Measurements from ENCODE around the gene CGRRF1. TPM values are rescaled to one million over a fixed set of nuclear protein-coding genes. Genes with fewer than 3 reads are reported as not detected.

CGRRF1 gene
- total and polyA plus RNA-seq, 7 donors, result 14.1 to 41.9 (median 21.6) TPM

DNA sequence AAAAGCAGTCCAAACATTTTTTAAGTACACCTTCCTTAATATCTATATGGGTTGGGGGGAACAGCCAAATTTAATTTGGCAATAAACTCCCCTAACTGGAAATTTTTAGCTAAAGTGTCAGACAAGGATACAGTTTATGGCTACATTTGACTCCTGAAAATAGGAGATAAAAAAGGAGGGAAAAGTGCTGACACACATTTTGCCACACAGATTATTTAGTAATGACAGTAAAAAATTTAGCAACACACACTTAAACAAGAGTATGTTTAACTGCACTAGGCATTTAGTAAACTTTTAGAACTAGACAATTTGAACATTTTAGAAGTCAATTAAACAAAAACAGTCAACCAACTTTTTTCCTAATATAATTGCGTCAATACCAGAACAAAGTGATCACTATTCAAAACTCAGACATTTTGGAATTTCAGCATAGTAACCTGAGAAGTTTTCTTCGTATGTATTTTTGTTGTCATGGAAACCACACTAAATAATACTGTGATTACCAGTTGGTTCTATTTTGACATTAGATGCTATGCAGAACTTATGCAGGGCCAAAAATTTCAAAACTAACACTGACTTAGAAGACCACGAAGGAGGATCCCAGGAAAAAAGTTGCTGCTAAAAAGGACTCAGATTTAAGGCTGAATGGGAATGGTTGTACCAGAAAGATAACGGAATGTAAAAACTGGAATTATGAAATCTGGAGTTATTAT lies 34.4 kb upstream of the CGRRF1 start:
- Histone ChIP-seq H3K27ac (no peak overlapping the region), H3K4me1 (peaks cover 7% of the 10 kb centered on the region), H3K4me3 (no peak overlapping the region), H3K9me3 (no peaks in the 10 kb centered on the region), H3K27me3 (ENCODE audit: insufficient read depth in 3 of 3, low read length in 2 of 3) (no peaks in the 10 kb centered on the region), H3K36me3 (ENCODE audit: insufficient read depth in 1 of 2, low read depth in 1 of 2) (peaks cover 0 to 73% of the 10 kb centered on the region in 2 donors)
- TF ChIP-seq, protein P1, sequence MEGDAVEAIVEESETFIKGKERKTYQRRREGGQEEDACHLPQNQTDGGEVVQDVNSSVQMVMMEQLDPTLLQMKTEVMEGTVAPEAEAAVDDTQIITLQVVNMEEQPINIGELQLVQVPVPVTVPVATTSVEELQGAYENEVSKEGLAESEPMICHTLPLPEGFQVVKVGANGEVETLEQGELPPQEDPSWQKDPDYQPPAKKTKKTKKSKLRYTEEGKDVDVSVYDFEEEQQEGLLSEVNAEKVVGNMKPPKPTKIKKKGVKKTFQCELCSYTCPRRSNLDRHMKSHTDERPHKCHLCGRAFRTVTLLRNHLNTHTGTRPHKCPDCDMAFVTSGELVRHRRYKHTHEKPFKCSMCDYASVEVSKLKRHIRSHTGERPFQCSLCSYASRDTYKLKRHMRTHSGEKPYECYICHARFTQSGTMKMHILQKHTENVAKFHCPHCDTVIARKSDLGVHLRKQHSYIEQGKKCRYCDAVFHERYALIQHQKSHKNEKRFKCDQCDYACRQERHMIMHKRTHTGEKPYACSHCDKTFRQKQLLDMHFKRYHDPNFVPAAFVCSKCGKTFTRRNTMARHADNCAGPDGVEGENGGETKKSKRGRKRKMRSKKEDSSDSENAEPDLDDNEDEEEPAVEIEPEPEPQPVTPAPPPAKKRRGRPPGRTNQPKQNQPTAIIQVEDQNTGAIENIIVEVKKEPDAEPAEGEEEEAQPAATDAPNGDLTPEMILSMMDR (IDR thresholded peaks at IDR 0.05), result no peak
- 60 to 67% (median 65%) methylated on average over 4 of the region's 4 CpGs for WGBS, 3 donors
- DNase-seq, result no peak
- ATAC-seq, result no peak
- intact Hi-C loops (cut with DNase I), result no loop called here

DNA sequence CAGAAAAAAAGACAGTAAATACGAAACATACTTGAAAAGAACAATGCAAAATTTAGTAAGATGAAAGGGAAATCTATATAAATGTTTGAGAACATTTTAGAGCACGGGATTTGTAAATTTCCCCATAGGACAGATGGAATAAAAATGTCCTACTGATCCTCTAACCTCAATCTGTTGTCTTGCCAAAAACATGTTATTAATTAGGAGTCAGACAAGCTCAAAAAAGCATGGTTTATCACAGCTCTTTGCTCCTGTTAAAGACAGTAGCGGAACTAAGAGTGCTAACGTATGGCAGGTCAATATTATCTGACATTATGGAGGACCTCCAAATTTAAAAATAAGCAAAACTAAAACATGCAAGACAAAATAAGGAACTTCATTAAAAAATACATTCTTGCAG lies 33.8 kb upstream of the CGRRF1 start:
- no peak for ATAC-seq
- no peak overlapping the region for H3K27ac ChIP-seq
- H3K4me3 ChIP-seq, result no peak overlapping the region
- intact Hi-C loops (cut with DNase I), result no loop called here
- H3K9me3 ChIP-seq, result no peaks in the 10 kb centered on the region
- no peaks in the 10 kb centered on the region for H3K27me3 ChIP-seq (ENCODE audit: insufficient read depth in 3 of 3, low read length in 2 of 3)
- peaks cover 0 to 77% of the 10 kb centered on the region in 2 donors for H3K36me3 ChIP-seq (ENCODE audit: insufficient read depth in 1 of 2, low read depth in 1 of 2)
- no peak for DNase-seq
- 85 to 90% (median 88%) methylated on average over 4 of the region's 4 CpGs for WGBS, 3 donors
- peaks cover 7% of the 10 kb centered on the region for H3K4me1 ChIP-seq
- TF ChIP-seq, protein P1 (IDR thresholded peaks at IDR 0.05), result no peak

DNA sequence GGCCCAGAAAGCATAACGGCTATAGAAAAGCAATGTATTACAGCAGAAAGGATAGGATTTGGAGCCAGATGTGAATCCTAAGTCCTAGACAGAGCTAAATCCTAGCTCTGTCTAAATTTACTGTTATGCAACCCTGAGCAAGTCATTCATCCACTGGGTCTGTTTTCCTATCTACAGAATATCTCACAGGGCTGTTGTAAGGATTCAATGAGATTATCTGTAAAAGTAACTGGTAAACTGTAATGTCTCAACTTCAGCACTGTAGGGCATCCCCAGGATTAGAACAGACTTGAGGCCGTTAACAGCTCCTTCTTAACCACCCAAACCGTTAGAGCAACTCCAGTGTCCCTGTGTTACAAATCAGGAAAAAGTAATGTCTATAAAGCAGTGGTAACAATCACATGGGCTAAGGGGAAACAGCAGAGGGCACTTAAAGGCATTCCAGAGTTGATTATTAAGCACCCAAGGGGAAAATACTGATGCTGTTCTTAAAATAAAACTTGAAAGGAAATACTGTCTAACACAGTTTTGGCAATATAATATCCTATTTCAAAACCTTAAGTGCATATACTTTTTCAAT lies 31.0 kb upstream of the CGRRF1 start:
- H3K27ac ChIP-seq, result no peak overlapping the region

DNA sequence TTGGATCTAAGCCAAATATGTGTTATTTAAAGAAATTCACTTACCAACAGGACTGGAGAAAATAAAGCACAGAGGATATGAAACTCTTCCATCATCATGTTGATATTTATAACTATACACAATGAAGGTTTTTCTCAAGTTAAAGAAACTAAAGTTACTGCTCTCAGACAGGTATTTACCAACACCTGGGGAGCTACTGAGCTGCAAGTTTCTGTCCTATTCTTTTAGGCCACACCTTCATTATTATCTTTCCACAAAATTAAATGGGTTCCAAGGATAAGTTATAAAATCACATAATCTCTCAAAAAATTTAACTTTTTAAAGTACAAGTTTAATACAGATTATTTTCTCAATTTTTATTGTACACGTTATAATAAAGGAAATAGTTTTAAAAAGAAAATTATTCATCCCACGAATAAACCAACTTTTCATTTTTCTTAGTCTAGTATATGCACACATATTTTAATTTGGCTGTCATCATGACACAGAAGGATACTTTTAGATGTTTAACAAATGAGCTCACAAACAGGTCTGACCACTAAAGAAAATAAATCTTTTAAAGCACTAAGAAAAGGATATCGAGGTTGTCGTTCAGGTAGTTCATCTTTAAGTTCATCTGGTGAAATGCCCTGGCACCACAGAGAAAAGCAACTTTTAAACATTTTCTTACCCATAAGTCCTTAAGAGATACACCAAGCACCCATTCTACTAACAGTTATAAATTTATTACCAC lies 28.7 kb upstream of the CGRRF1 start:
- ATAC-seq, result no peak
- no peaks in the 10 kb centered on the region for H3K9me3 ChIP-seq
- H3K4me3 ChIP-seq, result no peak overlapping the region
- peaks cover 4 to 75% of the 10 kb centered on the region in 2 donors for H3K36me3 ChIP-seq (ENCODE audit: insufficient read depth in 1 of 2, low read depth in 1 of 2)
- DNase-seq, result no peak
- TF ChIP-seq, protein P1 (IDR thresholded peaks at IDR 0.05), result no peak
- H3K27ac ChIP-seq, result no peak overlapping the region
- H3K27me3 ChIP-seq (ENCODE audit: insufficient read depth in 3 of 3, low read length in 2 of 3), result no peaks in the 10 kb centered on the region
- 93 to 94% (median 93%) methylated on average over 4 of the region's 4 CpGs for WGBS, 3 donors
- H3K4me1 ChIP-seq, result peaks cover 7% of the 10 kb centered on the region
- intact Hi-C loops (cut with DNase I), result loop anchor here in 1 of 2 donors (5.0 kb wide), 1 partner anchor 39 kb away; the partner anchor contains the start of gene CNIH1

More for the DNA sequence above, 31.0 kb upstream of the CGRRF1 start:
- DNase-seq (no peak), ATAC-seq (no peak)
- intact Hi-C loops (cut with DNase I), result no loop called here
- Histone ChIP-seq H3K27me3 (ENCODE audit: insufficient read depth in 3 of 3, low read length in 2 of 3) (no peaks in the 10 kb centered on the region), H3K9me3 (no peaks in the 10 kb centered on the region), H3K4me1 (peaks cover 7% of the 10 kb centered on the region), H3K36me3 (ENCODE audit: insufficient read depth in 1 of 2, low read depth in 1 of 2) (peaks cover 4 to 90% of the 10 kb centered on the region in 2 donors), H3K4me3 (no peak overlapping the region)
- WGBS, 3 donors, result 51 to 55% (median 53%) methylated on average over 3 of the region's 3 CpGs
- TF ChIP-seq, protein P1 (IDR thresholded peaks at IDR 0.05), result no peak

Measured in psoas muscle (tissue), 8 donors.